K562 (cell line): ENCODE measurements around the gene DTL. TPM values are rescaled to one million over a fixed set of nuclear protein-coding genes. Genes with fewer than 3 reads are reported as not detected.

Experiments used
- ATAC-seq: fragments of 200-7000 bp; cut with Tn5 transposase; 3 replicates; pipeline ENCODE4 v1.9.1; 2020; ENCODE audit warnings: moderate library complexity
- BruUV-seq: library from RNA; stranded (reverse); fragments of 400-500 nt; replicated peaks from 2 replicates; lab custom pipeline; 2021; lab: Mats Ljungman, UMichigan
- CTCF ChIA-PET: fragments of 300-600 bp; formaldehyde crosslinking; extraction: SDS; loops from one replicate; lab custom pipeline; 2021; ENCODE audit warnings: low intra/inter-chr PET ratio; lab: Yijun Ruan, JAX
- POLR2A ChIA-PET: fragments of 300-600, 350-650 bp; sonication (Branson Sonifier 250); formaldehyde crosslinking; extraction: SDS; loops from one replicate; lab custom pipeline; 2021; ENCODE audit warnings: antibody characterized with exemption, inconsistent platforms; lab: Yijun Ruan, JAX
- DNase-seq, 4 experiments: peaks; one replicate each; pipeline versions ENCODE4 v3.0.0 to v3.0.0-alpha.2; 2011 to 2018; ENCODE audit warnings: low spot score in 3 of 4, mixed read lengths in 3 of 4; ENCODE audit errors: extremely low read depth in 1 of 4
- FAIRE-seq: peaks from 2 replicates; lab custom pipeline; 2011; peaks lifted over from hg19 to GRCh38; lab: Jason Lieb, UNC
- H2AFZ ChIP-seq: 2 replicates; pipeline ENCODE4 v1.6.0; 2011; ENCODE audit warnings: low read depth, low read length, control low read depth, inconsistent platforms
- H3K27ac ChIP-seq: fragments of 200-600 bp; 3 replicates; pipeline ENCODE4 v1.8.0; 2011; ENCODE audit warnings: low read depth, mild to moderate bottlenecking, control low read depth, inconsistent platforms, low read length, moderate library complexity, mixed read lengths; ENCODE audit errors: extremely low read depth
- H3K27me3 ChIP-seq, 2 experiments: fragments of 300-600 bp in 1 of 2; 2 replicates in 1 of 2; 3 replicates in 1 of 2; pipeline versions ENCODE4 v1.6.0 to v1.8.0; 2011; ENCODE audit warnings: inconsistent platforms in 2 of 2, low read length in 2 of 2, mild to moderate bottlenecking in 1 of 2, mixed read lengths in 1 of 2, moderate library complexity in 1 of 2; ENCODE audit not compliant: control insufficient read depth in 2 of 2, insufficient read depth in 2 of 2
- H3K36me3 ChIP-seq: fragments of 300-600 bp; 3 replicates; pipeline ENCODE4 v1.8.0; 2011; ENCODE audit warnings: mild to moderate bottlenecking, low read length, inconsistent platforms; ENCODE audit not compliant: control insufficient read depth, insufficient read depth
- H3K4me1 ChIP-seq, 2 experiments: fragments of 200-600 bp in 1 of 2; replicated peaks in 1 of 2; 2 replicates in 1 of 2; 3 replicates in 1 of 2; pipeline versions ENCODE4 v1.5.1 to v1.8.0; 2011; ENCODE audit warnings: inconsistent platforms in 2 of 2, low read length in 2 of 2, mild to moderate bottlenecking in 1 of 2, mixed read lengths in 1 of 2, moderate library complexity in 1 of 2; ENCODE audit not compliant: control insufficient read depth in 2 of 2, insufficient read depth in 2 of 2
- H3K4me2 ChIP-seq: 2 replicates; pipeline ENCODE4 v1.6.1; 2011; ENCODE audit warnings: low read length, control low read depth, inconsistent platforms, mixed read lengths; ENCODE audit not compliant: insufficient read depth
- H3K4me3 ChIP-seq: fragments of 200-600 bp; sonication (generic), shearing (Covaris generic); 2 replicates; pipeline ENCODE4 v1.5.1; 2016; ENCODE audit warnings: control low read depth, inconsistent platforms
- H3K79me2 ChIP-seq: fragments of 200-600 bp; 3 replicates; pipeline ENCODE4 v1.8.0; 2011; ENCODE audit warnings: low read length, inconsistent platforms; ENCODE audit not compliant: control insufficient read depth, insufficient read depth
- H3K9ac ChIP-seq, 2 experiments: 2 replicates each; pipeline versions ENCODE4 v1.6.0 to v1.6.1; 2011; ENCODE audit warnings: low read depth in 2 of 2, low read length in 2 of 2, control low read depth in 1 of 2, inconsistent platforms in 1 of 2, mild to moderate bottlenecking in 1 of 2, mixed read lengths in 1 of 2; ENCODE audit not compliant: insufficient read depth in 1 of 2
- H3K9me1 ChIP-seq: one replicate; pipeline ENCODE4 v1.6.0; 2011; ENCODE audit warnings: inconsistent platforms, mild to moderate bottlenecking, low read length, moderate library complexity; ENCODE audit not compliant: control insufficient read depth, insufficient read depth
- H3K9me3 ChIP-seq: replicated peaks from 2 replicates; pipeline ENCODE4 v1.5.1; 2011; ENCODE audit warnings: low read depth, low read length, inconsistent platforms; ENCODE audit not compliant: control insufficient read depth, insufficient read depth
- H4K20me1 ChIP-seq: replicated peaks from 2 replicates; pipeline ENCODE4 v1.6.1; 2011; ENCODE audit warnings: low read length, inconsistent platforms, mixed read lengths; ENCODE audit not compliant: control insufficient read depth, insufficient read depth
- CEBPB ChIP-seq: fragments of 450-650 bp; IDR thresholded peaks from 2 replicates; pipeline ENCODE4 v1.6.1; 2016; ENCODE audit warnings: missing genetic modification characterization, missing compliant biosample characterization
- ETV1 ChIP-seq: fragments of 450-650 bp; conservative IDR thresholded peaks from 2 replicates; pipeline ENCODE4 v1.6.1; 2016; ENCODE audit warnings: missing genetic modification characterization, control low read depth, low read depth, missing compliant biosample characterization
- FOXA1 ChIP-seq: fragments of 450-650 bp; IDR thresholded peaks from 2 replicates; pipeline ENCODE4 v1.6.1; 2016; ENCODE audit warnings: mild to moderate bottlenecking, borderline replicate concordance
- KLF6 ChIP-seq: fragments of 250-450 bp; sonication (Bioruptor Pico); IDR thresholded peaks from 2 replicates; pipeline ENCODE4 v1.4.0; 2020; ENCODE audit warnings: mild to moderate bottlenecking, moderate library complexity, borderline replicate concordance
- MCM5 ChIP-seq: fragments of 450-650 bp; IDR thresholded peaks from 2 replicates; pipeline ENCODE4 v1.6.1; 2016; ENCODE audit warnings: low read depth
- POU5F1 ChIP-seq: fragments of 150-350 bp; IDR thresholded peaks from 2 replicates; pipeline ENCODE4 v1.6.1; 2014; ENCODE audit warnings: borderline replicate concordance, low read length, low read depth, mild to moderate bottlenecking; ENCODE audit not compliant: partially characterized antibody
- RAD21 ChIP-seq, 2 experiments: fragments of 250-450 bp in 1 of 2; fragments of 450-650 bp in 1 of 2; sonication (Bioruptor Pico) in 1 of 2; formaldehyde crosslinking in 1 of 2; IDR thresholded peaks in 1 of 2; conservative IDR thresholded peaks in 1 of 2; 2 replicates each; pipeline versions ENCODE4 v1.4.0 to v1.8.0; 2020 to 2022; ENCODE audit warnings: mild to moderate bottlenecking in 2 of 2, moderate library complexity in 1 of 2
- SMC3 ChIP-seq: conservative IDR thresholded peaks from 2 replicates; pipeline ENCODE4 v1.6.1; 2011; ENCODE audit warnings: low read depth, low read length, improper control_type of control experiment; ENCODE audit not compliant: insufficient read depth
- SP1 ChIP-seq: sonication (generic); formaldehyde crosslinking; IDR thresholded peaks from 2 replicates; pipeline ENCODE4 v1.8.1; 2022; ENCODE audit warnings: mild to moderate bottlenecking, missing genetic modification reagents
- TEAD4 ChIP-seq, 2 experiments: sonication (generic) in 1 of 2; formaldehyde crosslinking in 1 of 2; IDR thresholded peaks; 2 replicates each; pipeline versions ENCODE4 v1.6.1 to v1.8.0; 2012 to 2022; ENCODE audit warnings: borderline replicate concordance in 1 of 2, inconsistent platforms in 1 of 2, low read length in 1 of 2, mild to moderate bottlenecking in 1 of 2, missing genetic modification reagents in 1 of 2
- ZNF184 ChIP-seq: sonication (generic); formaldehyde crosslinking; IDR thresholded peaks from 2 replicates; pipeline ENCODE4 v1.5.0; 2020; ENCODE audit warnings: missing genetic modification reagents
- ZNF445 ChIP-seq: fragments of 250-450 bp; sonication (Bioruptor Pico); IDR thresholded peaks from 2 replicates; pipeline ENCODE4 v1.4.0; 2020; ENCODE audit warnings: low read depth, mild to moderate bottlenecking, moderate library complexity
- ZNF695 ChIP-seq: fragments of 450-650 bp; formaldehyde crosslinking; IDR thresholded peaks from 2 replicates; pipeline ENCODE4 v1.4.0; 2020; ENCODE audit warnings: mild to moderate bottlenecking, moderate library complexity
- WGBS: fragments of 100-300 bp; shearing (Covaris generic); methylation state at CpG from one replicate; pipeline ENCODE4 v1.1.6; 2016; ENCODE audit warnings: low coverage, mixed read lengths; ENCODE audit not compliant: insufficient coverage; ENCODE audit errors: missing lambda C conversion rate; 5-methylcytosine and 5-hydroxymethylcytosine counted together
- in situ Hi-C: fragments of 300-500 bp; cut with MboI; formaldehyde crosslinking; loops from 4 replicates; pipeline ENCODE4 v1.15.0; 2018; ENCODE audit warnings: inconsistent platforms, mixed read lengths
- intact Hi-C: fragments of 100-400 bp; cut with micrococcal nuclease; formaldehyde crosslinking; loops from 2 replicates; pipeline ENCODE4 v1.14.2; 2022
- polyA plus RNA-seq, 8 experiments: library from polyadenylated mRNA; depleted of rRNA in 4 of 8; stranded (reverse) in 5 of 8; unstranded in 3 of 8; fragments of >200 nt; fragmentation: Nextera tagmentation in 2 of 8; fragmentation: Illumina TruSeq in 1 of 8; extraction: Ambion mirVana in 2 of 8; extraction: Trizol in 1 of 8; gene quantifications; 2 replicates each; pipeline versions ENCODE4 v1.2.1 to v1.2.3, GENCODE V29; 2011 to 2014; ENCODE audit warnings: inconsistent platforms in 1 of 8, missing spikeins in 1 of 8
- total RNA-seq, 7 experiments: library from RNA; depleted of rRNA in 6 of 7; stranded (reverse); fragments of >200 nt in 6 of 7; fragmentation: Illumina TruSeq in 2 of 7; extraction: Trizol in 2 of 7; gene quantifications; 2 replicates each; pipeline versions ENCODE4 v1.2.1 to v1.2.3, GENCODE V29; 2011 to 2021; ENCODE audit warnings: low replicate concordance in 1 of 7
- TF ChIP-seq, protein P1 (sequence below): fragments of 450-650 bp; formaldehyde crosslinking; IDR thresholded peaks from 2 replicates; pipeline ENCODE4 v1.4.0; 2020; ENCODE audit warnings: mild to moderate bottlenecking, moderate library complexity
- TF ChIP-seq, protein P2 (sequence below): sonication (generic); formaldehyde crosslinking; IDR thresholded peaks from 2 replicates; pipeline ENCODE4 v1.8.1; 2022; ENCODE audit warnings: missing genetic modification reagents

DTL gene
- total and polyA plus RNA-seq, 9 of the 15 experiments (the other 6 are each of a cell fraction or from before 2014, with no cell fraction given): 38.3 to 81.0 (median 63.2) TPM

GRCh38 chr1:212012034-212012740 is 23.4 kb upstream of the DTL start:
- Histone ChIP-seq H3K4me3 (no peak overlapping the region), H2AFZ (no peak overlapping the region), H3K9ac (no peak overlapping the region), H4K20me1 (no peaks in the 10 kb centered on the region), H3K9me1 (no peaks in the 10 kb centered on the region), H3K79me2 (no peaks in the 10 kb centered on the region), H3K27me3 (no peaks in the 10 kb centered on the region), H3K4me1 (no peaks in the 10 kb centered on the region), H3K27ac (no peak overlapping the region), H3K36me3 (peaks cover 67% of the 10 kb centered on the region), H3K4me2 (no peak overlapping the region), H3K9me3 (no peaks in the 10 kb centered on the region)
- ATAC-seq (peak; percentile 97), FAIRE-seq (peak; percentile 79), DNase-seq (peak; percentile 77 to 82 (median 78))
- ChIA-PET POLR2A (interaction anchor here (0.8 to 1.7 kb wide), 3 partner anchors 15 to 75 kb away, joined by 3 to 8 read pairs (median 4); partner anchors contain the start of genes DTL and INTS7), CTCF (interaction anchor here (0.6 to 1.6 kb wide), 5 partner anchors 23 to 444 kb away, joined by 4 to 12 read pairs (median 5); partner anchors contain the start of genes DTL and INTS7)
- intact Hi-C loops: loop anchor here (1.0 to 5.0 kb wide), 4 partner anchors 23 to 444 kb away; partner anchors contain the start of genes DTL and INTS7
- whole genome bisulfite sequencing: 54% methylated on average over 7 of the region's 7 CpGs
- BruUV-seq: no TSS peak
- in situ Hi-C loops: no loop called here
- TF ChIP-seq SP1 (CRISPR knock-in tag) (no peak), CEBPB (tag) (peak; percentile 78), ZNF445 (no peak), TEAD4 (IDR thresholded peaks at IDR 0.05; ENCODE audit: low read length) (peak; percentile 13; the same call in 1 of the 2 replicates), TEAD4 (CRISPR knock-in tag; IDR thresholded peaks at IDR 0.05; ENCODE audit: borderline replicate concordance) (no peak), ZNF184 (CRISPR knock-in tag) (no peak), MCM5 (no peak), POU5F1 (no peak), SMC3 (peak; percentile 87), FOXA1 (no peak), RAD21 (CRISPR knock-in tag; conservative IDR thresholded peaks at IDR 0.05 in 1 of 2, IDR thresholded peaks at IDR 0.05 in 1 of 2) (peak; percentile 89 to 95), KLF6 (CRISPR knock-in tag) (no peak), ETV1 (tag) (no peak), ZNF695 (CRISPR knock-in tag) (no peak)
- TF ChIP-seq, protein P1, sequence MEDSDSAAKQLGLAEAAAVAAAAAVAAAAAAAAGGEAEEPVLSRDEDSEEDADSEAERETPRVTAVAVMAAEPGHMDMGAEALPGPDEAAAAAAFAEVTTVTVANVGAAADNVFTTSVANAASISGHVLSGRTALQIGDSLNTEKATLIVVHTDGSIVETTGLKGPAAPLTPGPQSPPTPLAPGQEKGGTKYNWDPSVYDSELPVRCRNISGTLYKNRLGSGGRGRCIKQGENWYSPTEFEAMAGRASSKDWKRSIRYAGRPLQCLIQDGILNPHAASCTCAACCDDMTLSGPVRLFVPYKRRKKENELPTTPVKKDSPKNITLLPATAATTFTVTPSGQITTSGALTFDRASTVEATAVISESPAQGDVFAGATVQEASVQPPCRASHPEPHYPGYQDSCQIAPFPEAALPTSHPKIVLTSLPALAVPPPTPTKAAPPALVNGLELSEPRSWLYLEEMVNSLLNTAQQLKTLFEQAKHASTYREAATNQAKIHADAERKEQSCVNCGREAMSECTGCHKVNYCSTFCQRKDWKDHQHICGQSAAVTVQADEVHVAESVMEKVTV (CRISPR knock-in tag): peak; percentile 87
- TF ChIP-seq, protein P2, sequence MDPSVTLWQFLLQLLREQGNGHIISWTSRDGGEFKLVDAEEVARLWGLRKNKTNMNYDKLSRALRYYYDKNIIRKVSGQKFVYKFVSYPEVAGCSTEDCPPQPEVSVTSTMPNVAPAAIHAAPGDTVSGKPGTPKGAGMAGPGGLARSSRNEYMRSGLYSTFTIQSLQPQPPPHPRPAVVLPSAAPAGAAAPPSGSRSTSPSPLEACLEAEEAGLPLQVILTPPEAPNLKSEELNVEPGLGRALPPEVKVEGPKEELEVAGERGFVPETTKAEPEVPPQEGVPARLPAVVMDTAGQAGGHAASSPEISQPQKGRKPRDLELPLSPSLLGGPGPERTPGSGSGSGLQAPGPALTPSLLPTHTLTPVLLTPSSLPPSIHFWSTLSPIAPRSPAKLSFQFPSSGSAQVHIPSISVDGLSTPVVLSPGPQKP (CRISPR knock-in tag): no peak
